ENCODE data around the gene IFT43. TPM values are rescaled to one million over a fixed set of nuclear protein-coding genes. Genes with fewer than 3 reads are reported as not detected.

The IFT43 gene
- total RNA-seq, 1 experiment from 2014 or later: 20.0 TPM

- ChIA-PET POLR2A (no interaction called here), CTCF (no interaction called here)
- no TSS peak for BruUV-seq (replicated peaks)
- intact Hi-C loops (cut with micrococcal nuclease; ENCODE audit: unreplicated experiment) (no loop called here), in situ Hi-C loops (cut with HindIII; ENCODE audit: low pct_unique_long_range_greater_than_20kb, low sequenced_read_pairs) (no loop called here)
- DNase-seq (ENCODE audit: low read depth, low spot score) (no peak), ATAC-seq (no peak)
- H3K27me3 ChIP-seq (ENCODE audit: control insufficient read depth, insufficient read depth, low read length): no peaks in the 10 kb centered on the region
- H3K4me3 ChIP-seq (ENCODE audit: low read depth in 2 of 2, low read length in 2 of 2): no peak overlapping the region
- H3K36me3 ChIP-seq (ENCODE audit: control insufficient read depth, insufficient read depth, low read length): no peaks in the 10 kb centered on the region
- H3K9me3 ChIP-seq (ENCODE audit: control insufficient read depth, insufficient read depth, low read depth, low read length): no peaks in the 10 kb centered on the region
- H3K27ac ChIP-seq (ENCODE audit: low read length): no peak overlapping the region
- TF ChIP-seq POLR2AphosphoS5 (IDR thresholded peaks at IDR 0.05; ENCODE audit: low read depth, low read length): no peak
- no peak for TF ChIP-seq REST (IDR thresholded peaks at IDR 0.05; ENCODE audit: insufficient read depth in 1 of 2, low read depth in 2 of 2, low read length in 1 of 2)
- no peak for TF ChIP-seq TCF7L2 (IDR thresholded peaks at IDR 0.05; ENCODE audit: low read depth, low read length)
- no peak for TF ChIP-seq SIN3A (IDR thresholded peaks at IDR 0.05; ENCODE audit: borderline replicate concordance, insufficient read depth, low read depth, low read length)
- no peak for TF ChIP-seq CTCF (IDR thresholded peaks at IDR 0.05)
- no peaks in the 10 kb centered on the region for H3K4me1 ChIP-seq (ENCODE audit: control insufficient read depth, insufficient read depth, low read length)
Observed at GRCh38 chr14:76089575-76089974, 104.0 kb downstream of the IFT43 start.

- H3K4me1 ChIP-seq (ENCODE audit: control insufficient read depth, insufficient read depth, low read length): no peaks in the 10 kb centered on the region
Observed at GRCh38 chr14:76090616-76091391, 105.2 kb downstream of the IFT43 start.

More at GRCh38 chr14:76090616-76091391, 105.2 kb downstream of the IFT43 start:
- in situ Hi-C loops (cut with HindIII; ENCODE audit: low pct_unique_long_range_greater_than_20kb, low sequenced_read_pairs) (no loop called here), intact Hi-C loops (cut with micrococcal nuclease; ENCODE audit: unreplicated experiment) (no loop called here)
- Histone ChIP-seq H3K27me3 (ENCODE audit: control insufficient read depth, insufficient read depth, low read length) (no peaks in the 10 kb centered on the region), H3K9me3 (ENCODE audit: control insufficient read depth, insufficient read depth, low read depth, low read length) (no peaks in the 10 kb centered on the region), H3K27ac (ENCODE audit: low read length) (no peak overlapping the region), H3K4me3 (ENCODE audit: low read depth in 2 of 2, low read length in 2 of 2) (no peak overlapping the region), H3K36me3 (ENCODE audit: control insufficient read depth, insufficient read depth, low read length) (no peaks in the 10 kb centered on the region)
- ChIA-PET CTCF (no interaction called here), POLR2A (no interaction called here)
- ATAC-seq: no peak
- TF ChIP-seq REST (IDR thresholded peaks at IDR 0.05; ENCODE audit: insufficient read depth in 1 of 2, low read depth in 2 of 2, low read length in 1 of 2) (no peak), POLR2AphosphoS5 (IDR thresholded peaks at IDR 0.05; ENCODE audit: low read depth, low read length) (no peak), CTCF (IDR thresholded peaks at IDR 0.05) (no peak), SIN3A (IDR thresholded peaks at IDR 0.05; ENCODE audit: borderline replicate concordance, insufficient read depth, low read depth, low read length) (no peak), TCF7L2 (IDR thresholded peaks at IDR 0.05; ENCODE audit: low read depth, low read length) (no peak)
- no TSS peak for BruUV-seq (replicated peaks)
- no peak for DNase-seq (ENCODE audit: low read depth, low spot score)

Measured in Panc1 (cell line).